Kidney (tissue), 14 donors: ENCODE measurements around the gene DHRS13. TPM values are rescaled to one million over a fixed set of nuclear protein-coding genes. Genes with fewer than 3 reads are reported as not detected.

ENCODE experiments used
- DNase-seq, 5 donors: peaks; one replicate each; pipeline ENCODE4 v3.0.0-alpha.2; 2013 to 2020
- FAIRE-seq: peaks from 2 replicates; lab custom pipeline; 2012; peaks lifted over from hg19 to GRCh38; lab: Jason Lieb, UNC
- H3K27ac ChIP-seq, 2 donors: one replicate each; pipeline ENCODE4 v1.7.0; 2013; ENCODE audit warnings: low read depth in 2 of 2, low read length in 2 of 2, inconsistent platforms in 1 of 2
- H3K27me3 ChIP-seq: one replicate; pipeline ENCODE4 v1.7.1; 2013; ENCODE audit warnings: low read length, inconsistent platforms; ENCODE audit not compliant: control insufficient read depth, insufficient read depth
- H3K36me3 ChIP-seq, 3 donors: one replicate each; pipeline versions ENCODE4 v1.7.0 to v1.7.1; 2013; ENCODE audit warnings: low read length in 3 of 3, control low read depth in 1 of 3, inconsistent platforms in 1 of 3; ENCODE audit not compliant: insufficient read depth in 3 of 3, control insufficient read depth in 2 of 3
- H3K4me1 ChIP-seq, 3 donors: one replicate each; pipeline versions ENCODE4 v1.7.0 to v1.7.1; 2013; ENCODE audit warnings: low read length in 3 of 3, inconsistent platforms in 1 of 3, low read depth in 1 of 3; ENCODE audit not compliant: control insufficient read depth in 2 of 3, insufficient read depth in 2 of 3
- H3K4me3 ChIP-seq, 3 donors: one replicate each; pipeline versions ENCODE4 v1.7.0 to v1.8.1; 2013; ENCODE audit warnings: low read length in 3 of 3, control low read depth in 1 of 3, inconsistent platforms in 1 of 3
- H3K9ac ChIP-seq, 3 donors: one replicate each; pipeline versions ENCODE4 v1.7.0 to v1.7.1; 2013; ENCODE audit warnings: low read length in 3 of 3, control low read depth in 1 of 3, inconsistent platforms in 1 of 3
- H3K9me3 ChIP-seq, 3 donors: one replicate each; pipeline versions ENCODE4 v1.7.0 to v1.7.1; 2013; ENCODE audit warnings: low read length in 3 of 3, control low read depth in 1 of 3, inconsistent platforms in 1 of 3; ENCODE audit not compliant: control insufficient read depth in 2 of 3, insufficient read depth in 1 of 3
- CTCF ChIP-seq: IDR thresholded peaks from 3 replicates; pipeline ENCODE4 v1.5.1; 2012; ENCODE audit warnings: mild to moderate bottlenecking, moderate library complexity, borderline replicate concordance; ENCODE audit not compliant: insufficient read depth; ENCODE audit errors: extremely low read depth
- intact Hi-C: fragments of 100-400 bp; cut with DNase I; formaldehyde crosslinking; loops from one replicate; pipeline ENCODE4 v1.11.1; 2022
- polyA plus RNA-seq: library from polyadenylated mRNA; stranded (reverse); fragments of 350-450 nt; fragmentation: Illumina TruSeq; extraction: RNeasy Lipid Tissue Mini Kit (QIAGEN cat#74804); gene quantifications from one replicate; pipeline ENCODE4 v1.2.3, GENCODE V29; 2014; ENCODE audit warnings: low read depth, low replicate concordance; ENCODE audit not compliant: insufficient read depth
- total RNA-seq: library from RNA; stranded (reverse); fragmentation: NEBNext Ultra II Directional; extraction: Animal tissue kit (Norgen Biotek cat#: 25700); gene quantifications from one replicate; pipeline ENCODE4 v1.2.1, GENCODE V29; 2021
- donor health status: control.
- donor health status: control.
- donor health status: control.
- donor health status: control.
- donor health status: control.
- donor health status: DM: yes; HTN: yes; CAD: no.
- donor health status: Normal renal cell carcinoma (clear cell type).

Gene DHRS13
- total and polyA plus RNA-seq, 2 donors from 2014 or later, result 21.6 to 29.5 TPM

GRCh38 chr17:28947639-28948038, 44.8 kb upstream of the DHRS13 start:
- no peak for TF ChIP-seq CTCF
- intact Hi-C loops, result no loop called here
- no peak overlapping the region for H3K27ac ChIP-seq
- DNase-seq (no peak), FAIRE-seq (no peak)
- H3K4me1 ChIP-seq, result peaks cover 5 to 21% (median 19%) of the 10 kb centered on the region in 3 donors
- no peak overlapping the region for H3K4me3 ChIP-seq
- no peaks in the 10 kb centered on the region for H3K27me3 ChIP-seq
- H3K36me3 ChIP-seq, result peaks cover 0 to 4% (median 2%) of the 10 kb centered on the region in 3 donors
- H3K9me3 ChIP-seq, result no peaks in the 10 kb centered on the region
- H3K9ac ChIP-seq, result peak overlapping the region in 2 of 3 donors; percentile 33 to 88

DNA sequence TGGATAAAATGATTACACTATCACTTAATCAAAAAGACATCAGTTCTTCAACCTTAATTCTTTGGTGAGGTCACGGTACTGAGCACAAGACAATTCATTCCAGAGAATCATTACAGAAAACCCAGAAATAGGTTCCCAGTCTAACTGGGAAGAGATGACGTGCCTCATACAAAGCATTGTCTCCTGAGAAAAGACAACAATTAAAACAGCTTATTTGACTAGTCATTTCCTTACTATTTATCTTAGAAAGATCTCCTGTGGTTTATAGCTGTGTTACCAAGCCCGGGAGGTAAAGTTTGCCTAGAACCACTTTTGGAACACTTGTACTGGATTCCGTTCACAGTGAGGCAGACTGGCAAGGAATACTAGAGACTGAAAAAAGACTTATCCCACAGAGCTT, 43.4 kb upstream of the DHRS13 start:
- no peak for DNase-seq
- Histone ChIP-seq H3K9ac (peak overlapping the region in 2 of 3 donors; percentile 10 to 16), H3K27ac (no peak overlapping the region), H3K4me1 (peaks cover 5 to 20% (median 19%) of the 10 kb centered on the region in 3 donors), H3K4me3 (no peak overlapping the region), H3K36me3 (peaks cover 0 to 4% (median 2%) of the 10 kb centered on the region in 3 donors), H3K27me3 (no peaks in the 10 kb centered on the region), H3K9me3 (no peaks in the 10 kb centered on the region)
- FAIRE-seq, result no peak
- intact Hi-C loops, result no loop called here
- no peak for TF ChIP-seq CTCF

- Histone ChIP-seq H3K4me3 (no peak overlapping the region), H3K27me3 (no peaks in the 10 kb centered on the region), H3K4me1 (peaks cover 5 to 25% (median 20%) of the 10 kb centered on the region in 3 donors), H3K27ac (no peak overlapping the region), H3K9me3 (no peaks in the 10 kb centered on the region), H3K9ac (no peak overlapping the region), H3K36me3 (peaks cover 0 to 4% (median 2%) of the 10 kb centered on the region in 3 donors)
- TF ChIP-seq CTCF, result no peak
- FAIRE-seq, result no peak
- DNase-seq, result no peak
- intact Hi-C loops, result no loop called here
These were observed 42.2 kb upstream of the DHRS13 start for GRCh38 chr17:28944862-28945741.
